GM12873 (cell line): ENCODE measurements around the gene KCNAB2.

Source experiments
- CTCF ChIP-seq: IDR thresholded peaks from 2 replicates; pipeline ENCODE4 v1.5.1; 2012; ENCODE audit warnings: low read depth, mild to moderate bottlenecking, moderate library complexity, low read length, control low read depth; ENCODE audit not compliant: insufficient read depth; ENCODE audit errors: missing control alignments

Gene KCNAB2

GRCh38 chr1:6097117-6097595 lies 51.5 kb downstream of the KCNAB2 start:
- no peak for TF ChIP-seq CTCF

- no peak for TF ChIP-seq CTCF
Observed at GRCh38 chr1:6097824-6098223, 52.1 kb downstream of the KCNAB2 start.

- no peak for TF ChIP-seq CTCF
Observed at GRCh38 chr1:6098303-6099215, 52.9 kb downstream of the KCNAB2 start.

GRCh38 chr1:6099297-6099696 lies 53.6 kb downstream of the KCNAB2 start:
- TF ChIP-seq CTCF = no peak

GRCh38 chr1:6099787-6100765 lies 54.4 kb downstream of the KCNAB2 start:
- peak; percentile 30 for TF ChIP-seq CTCF

DNA sequence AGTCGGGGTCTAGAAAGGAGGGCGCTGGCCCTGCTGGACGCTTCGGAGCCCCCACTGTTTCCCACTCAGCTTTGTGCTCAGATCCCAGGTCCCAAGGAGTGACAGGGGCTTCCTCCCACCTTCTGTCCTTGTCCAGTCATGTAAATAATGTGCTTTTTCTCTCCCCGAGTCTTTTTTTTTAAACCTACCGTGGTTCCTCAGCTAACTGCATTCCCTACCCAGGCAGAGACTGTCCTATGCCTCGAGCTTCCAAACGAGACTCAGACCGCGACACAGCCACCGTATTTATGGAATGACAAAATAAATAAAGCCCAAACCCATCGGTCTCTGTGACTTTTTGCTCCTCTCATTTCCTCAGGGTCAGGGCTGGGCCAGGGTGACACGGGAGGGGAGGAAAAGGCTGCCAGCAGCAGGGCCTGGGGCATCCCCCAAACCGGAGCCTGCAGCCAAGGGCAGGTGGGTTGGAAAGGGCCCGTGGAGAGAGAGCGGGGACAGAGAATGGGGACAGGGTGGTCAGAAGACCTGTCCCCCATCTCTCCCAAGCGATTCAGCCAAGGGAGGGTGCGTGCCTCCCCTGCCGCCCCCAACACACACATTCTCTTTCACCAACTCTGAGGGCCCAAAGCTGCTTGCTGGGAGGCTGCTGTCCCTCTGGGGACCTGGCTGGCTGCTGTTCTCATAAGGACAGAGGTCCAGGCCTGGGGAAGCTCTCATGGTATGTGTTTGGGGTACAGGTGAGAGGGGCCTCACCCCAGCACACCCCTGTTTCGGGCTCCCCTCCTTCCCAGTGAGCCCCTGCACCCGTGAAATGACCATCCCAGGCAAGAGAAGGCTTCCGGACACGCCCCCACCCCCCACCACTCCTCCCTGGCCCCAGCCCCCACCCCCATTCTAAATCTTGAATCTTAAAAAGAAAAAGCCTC lies 55.4 kb downstream of the KCNAB2 start:
- no peak for TF ChIP-seq CTCF
